GM18868 (cell line): Measurements from ENCODE around the gene MCFD2.
"Not testable (repeated sequence)": the region's sequence is repeated elsewhere in the genome, so short reads cannot be mapped to it uniquely, and the experiment has no call there.

ENCODE experiments used
- ATAC-seq: cut with Tn5 transposase; IDR thresholded peaks from one replicate; pipeline ENCODE4 v1.9.1; 2021; ENCODE audit warnings: mild to moderate bottlenecking, moderate library complexity; ENCODE audit not compliant: unreplicated experiment

Gene MCFD2

GRCh38 chr2:46875962-46876689 is 39.5 kb downstream of the MCFD2 start:
- ATAC-seq, result not testable (repeated sequence)

- no peak for ATAC-seq
Measured at GRCh38 chr2:46875226-46875899, 40.2 kb downstream of the MCFD2 start.

- ATAC-seq, result no peak
Measured at GRCh38 chr2:46874236-46874929, 41.2 kb downstream of the MCFD2 start.

GRCh38 chr2:46873604-46874068 is 42.0 kb downstream of the MCFD2 start:
- ATAC-seq, result no peak

GRCh38 chr2:46872902-46873603 is 42.6 kb downstream of the MCFD2 start:
- ATAC-seq, result no peak

GRCh38 chr2:46871976-46872381 is 43.6 kb downstream of the MCFD2 start:
- ATAC-seq, result no peak

GRCh38 chr2:46870051-46870839 is 45.4 kb downstream of the MCFD2 start:
- no peak for ATAC-seq

GRCh38 chr2:46869621-46870020 is 46.0 kb downstream of the MCFD2 start:
- no peak for ATAC-seq

- ATAC-seq, result no peak
Measured at GRCh38 chr2:46866770-46867246, 48.8 kb downstream of the MCFD2 start.

GRCh38 chr2:46865181-46865970 is 50.2 kb downstream of the MCFD2 start:
- ATAC-seq, result no peak

GRCh38 chr2:46863882-46864281 is 51.7 kb downstream of the MCFD2 start:
- ATAC-seq, result no peak

- ATAC-seq, result no peak
Measured at GRCh38 chr2:46862514-46862913, 53.1 kb downstream of the MCFD2 start.

GRCh38 chr2:46861916-46862315 is 53.7 kb downstream of the MCFD2 start:
- no peak for ATAC-seq

- no peak for ATAC-seq
Measured at GRCh38 chr2:46859482-46859881, 56.1 kb downstream of the MCFD2 start.

- ATAC-seq, result no peak
Measured at GRCh38 chr2:46858702-46859090, 56.9 kb downstream of the MCFD2 start.

- ATAC-seq, result no peak
Measured at GRCh38 chr2:46857871-46858701, 57.5 kb downstream of the MCFD2 start.

- no peak for ATAC-seq
Measured at GRCh38 chr2:46856336-46856735, 59.3 kb downstream of the MCFD2 start.

- ATAC-seq, result no peak
Measured at GRCh38 chr2:46855805-46856204, 59.8 kb downstream of the MCFD2 start.

- ATAC-seq, result no peak
Measured at GRCh38 chr2:46854260-46854659, 61.3 kb downstream of the MCFD2 start.
